Pancreas (tissue), 10 donors: ENCODE results near the gene FAM227A. TPM values are rescaled to one million over a fixed set of nuclear protein-coding genes. Genes with fewer than 3 reads are reported as not detected.
A peak's percentile ranks its signal among the peaks of the same experiment; 100 is the strongest.
"Not testable (repeated sequence)": the region's sequence is repeated elsewhere in the genome, so short reads cannot be mapped to it uniquely, and the experiment has no call there.

Source experiments
- ATAC-seq, 4 donors: fragments of 200-7000 bp; cut with Tn5 transposase; one replicate each; pipeline versions ENCODE4 v1.8.0 to v1.9.1; 2020; ENCODE audit warnings: mild to moderate bottlenecking in 4 of 4, moderate library complexity in 4 of 4
- DNase-seq, 6 donors: peaks; one replicate each; pipeline ENCODE4 v3.0.0-alpha.2; 2020
- FAIRE-seq: peaks from 2 replicates; lab custom pipeline; 2012; peaks lifted over from hg19 to GRCh38; lab: Jason Lieb, UNC
- H3K27ac ChIP-seq, 4 donors: fragments of 200-600 bp; sonication (generic); 1 replicate in 3 of 4; 2 replicates in 1 of 4; pipeline versions ENCODE4 v1.5.0 to v1.8.0; 2020
- H3K27me3 ChIP-seq, 4 donors: fragments of 200-600 bp; one replicate each; pipeline ENCODE4 v1.8.0; 2021
- H3K36me3 ChIP-seq, 3 donors: fragments of 200-600 bp; sonication (generic) in 1 of 3; one replicate each; pipeline versions ENCODE4 v1.5.0 to v1.8.0; 2020 to 2021
- H3K4me1 ChIP-seq, 3 donors: fragments of 200-600 bp; one replicate each; pipeline ENCODE4 v1.8.0; 2021
- H3K4me3 ChIP-seq, 4 donors: fragments of 200-600 bp; sonication (generic) in 2 of 4; one replicate each; pipeline versions ENCODE4 v1.5.0 to v1.8.0; 2020 to 2021
- H3K9me3 ChIP-seq, 4 donors: fragments of 200-600 bp; one replicate each; pipeline ENCODE4 v1.8.0; 2021
- CTCF ChIP-seq, 4 donors: fragments of 200-600 bp; sonication (generic) in 3 of 4; IDR thresholded peaks; one replicate each; pipeline versions ENCODE4 v1.5.0 to v1.8.0; 2021; ENCODE audit warnings: antibody characterized with exemption in 4 of 4
- whole genome bisulfite sequencing, 2 donors: extraction: QIAGEN DNeasy Blood & Tissue Kit; methylation state at CpG; one replicate each; pipeline ENCODE4 v1.1.7; 2013; 5-methylcytosine and 5-hydroxymethylcytosine counted together
- intact Hi-C, 3 donors: fragments of 100-400 bp; cut with DNase I; formaldehyde crosslinking; loops; one replicate each; pipeline versions ENCODE4 v1.11.1 to v1.14.2; 2022
- polyA plus RNA-seq, 2 donors: library from polyadenylated mRNA; stranded (reverse); fragments of 200-250 nt; gene quantifications; one replicate each; pipeline ENCODE4 v1.2.3, GENCODE V29; 2013
- total RNA-seq, 6 donors: library from RNA; stranded (reverse); fragmentation: NEBNext Ultra II Directional in 4 of 6; extraction: Animal tissue kit (Norgen Biotek cat#: 25700) in 4 of 6; gene quantifications; one replicate each; pipeline versions ENCODE4 v1.2.1 to v1.2.4, GENCODE V29; 2021 to 2023
- donor health status: healthy with polysubstance abuse.
- donor health status: DM: no; HTN: no; CAD: no; lungs with moderate emphysema.
- donor health status: DM: no; HTN: no; CAD: no.
- donor health status: control.
- donor health status: control.
- donor health status: Bipolar disorder and iron deficiency.
- donor health status: DM: yes; HTN: yes; CAD: no.
- donor health status: DM: no; HTN: no; CAD: no.
- donor health status: DM: no; HTN: no; CAD: no.
- donor health status: DM: yes; HTN: yes; CAD: no.

FAM227A gene
- total and polyA plus RNA-seq, 8 donors: 0.22 to 2.0 (median 0.76) TPM

- Histone ChIP-seq H3K36me3 (no peaks in the 10 kb centered on the region), H3K9me3 (no peaks in the 10 kb centered on the region), H3K4me1 (no peaks in the 10 kb centered on the region), H3K27ac (no peak overlapping the region), H3K4me3 (no peak overlapping the region), H3K27me3 (no peaks in the 10 kb centered on the region)
- no peak for ATAC-seq
- TF ChIP-seq CTCF (IDR thresholded peaks at IDR 0.05): no peak
- 93% methylated on average over 10 of the region's 10 CpGs for WGBS, 2 donors
- DNase-seq: no peak
- intact Hi-C loops: no loop called here
- no peak for FAIRE-seq
Measured at GRCh38 chr22:38599466-38599865, 56.7 kb downstream of the FAM227A start.

DNA sequence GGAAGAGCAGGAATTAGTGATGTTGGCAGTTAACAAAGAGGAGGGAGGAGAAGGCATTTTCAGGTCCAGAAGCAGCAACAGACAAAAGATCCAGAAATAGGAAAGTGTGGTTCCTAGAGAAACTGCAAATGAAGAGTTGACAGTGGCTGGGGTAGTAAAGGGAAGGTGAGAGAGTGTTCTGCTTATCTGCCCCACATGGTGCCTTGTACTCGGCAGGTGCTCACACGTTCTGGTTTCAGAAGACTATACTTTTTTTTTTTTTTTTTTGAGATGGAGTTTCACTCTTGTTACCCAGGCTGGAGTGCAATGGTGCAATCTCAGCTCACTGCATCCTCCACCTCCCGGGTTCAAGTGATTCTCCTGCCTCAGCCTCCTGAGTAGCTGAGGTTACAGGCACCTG lies 73.3 kb downstream of the FAM227A start:
- H3K27ac ChIP-seq, FAIRE-seq, DNase-seq: not testable (repeated sequence)

DNA sequence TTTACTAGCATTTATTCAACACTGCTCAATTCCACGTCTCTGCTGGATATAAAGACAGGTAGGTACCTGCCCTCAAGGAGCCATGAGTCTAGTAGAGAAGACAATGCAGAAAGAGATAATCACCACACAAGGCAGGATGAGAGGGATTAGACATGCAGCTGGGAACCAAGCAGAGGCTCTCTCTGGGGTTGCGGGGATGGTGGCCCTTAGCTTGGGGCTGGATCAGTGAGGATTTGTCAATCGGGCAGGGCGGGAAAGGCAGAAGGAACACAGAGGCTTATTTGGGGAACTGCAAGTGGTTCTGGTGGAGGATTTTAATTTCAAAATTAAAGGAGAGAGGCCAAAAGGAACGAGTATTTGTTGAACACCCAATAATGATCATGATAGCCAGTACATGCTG lies 77.7 kb downstream of the FAM227A start:
- intact Hi-C loops: no loop called here
- FAIRE-seq (no peak), ATAC-seq (no peak), DNase-seq (no peak)
- no peak overlapping the region for H3K4me3 ChIP-seq
- TF ChIP-seq CTCF (IDR thresholded peaks at IDR 0.05): no peak
- H3K4me1 ChIP-seq: no peaks in the 10 kb centered on the region
- no peak overlapping the region for H3K27ac ChIP-seq
- 66 to 70% methylated on average over 5 of the region's 5 CpGs for WGBS, 2 donors
- H3K27me3 ChIP-seq: no peaks in the 10 kb centered on the region
- H3K9me3 ChIP-seq: no peaks in the 10 kb centered on the region
- H3K36me3 ChIP-seq: no peaks in the 10 kb centered on the region

More for the DNA sequence above, 73.3 kb downstream of the FAM227A start:
- not testable (repeated sequence) for H3K4me3 ChIP-seq, H3K36me3 ChIP-seq, ATAC-seq, H3K4me1 ChIP-seq, H3K9me3 ChIP-seq, H3K27me3 ChIP-seq
- 69 to 73% methylated on average over 3 of the region's 3 CpGs for WGBS, 2 donors
- intact Hi-C loops: loop anchor here in 1 of 3 donors (10.0 kb wide), 1 partner anchor 528 kb away; the partner anchor contains the start of gene PICK1

- H3K9me3 ChIP-seq: no peaks in the 10 kb centered on the region
- H3K36me3 ChIP-seq: no peaks in the 10 kb centered on the region
- intact Hi-C loops: loop anchor here in 1 of 3 donors (5.0 kb wide), 2 partner anchors 160 to 520 kb away; no protein-coding TSS in a partner anchor
- DNase-seq (peak in 3 of 6 donors; percentile 11 to 35 (median 28)), FAIRE-seq (peak; percentile 93), ATAC-seq (peak in 3 of 4 donors; percentile 20 to 49 (median 48))
- H3K4me1 ChIP-seq: peaks cover 0 to 7% (median 4%) of the 10 kb centered on the region in 3 donors
- H3K27ac ChIP-seq: no peak overlapping the region
- H3K27me3 ChIP-seq: no peaks in the 10 kb centered on the region
- 2% methylated on average over 3 of the region's 3 CpGs for WGBS, 2 donors
- no peak overlapping the region for H3K4me3 ChIP-seq
- peak in 2 of 4 donors; percentile 29 to 36 for TF ChIP-seq CTCF (IDR thresholded peaks at IDR 0.05)
Measured at GRCh38 chr22:38572065-38572464, 84.1 kb downstream of the FAM227A start.

GRCh38 chr22:38570779-38571364 lies 85.3 kb downstream of the FAM227A start:
- FAIRE-seq (no peak), DNase-seq (peak; percentile 15 to 62 (median 32)), ATAC-seq (peak; percentile 21 to 54 (median 34))
- TF ChIP-seq CTCF (IDR thresholded peaks at IDR 0.05): no peak
- H3K27ac ChIP-seq: no peak overlapping the region
- 2% methylated on average over 14 of the region's 14 CpGs for WGBS, 2 donors
- H3K27me3 ChIP-seq: no peaks in the 10 kb centered on the region
- peak overlapping the region; percentile 36 to 60 (median 45) for H3K4me3 ChIP-seq
- H3K4me1 ChIP-seq: peaks cover 0 to 7% (median 4%) of the 10 kb centered on the region in 3 donors
- H3K9me3 ChIP-seq: no peaks in the 10 kb centered on the region
- intact Hi-C loops: loop anchor here in 1 of 3 donors (5.0 kb wide), 2 partner anchors 159 to 519 kb away; no protein-coding TSS in a partner anchor
- no peaks in the 10 kb centered on the region for H3K36me3 ChIP-seq
